GM15510 (cell line): ENCODE measurements around the gene SERPINI1.

Experiments used
- POLR2A ChIP-seq: IDR thresholded peaks from 3 replicates; pipeline ENCODE4 v1.6.1; 2011; ENCODE audit warnings: borderline replicate concordance; ENCODE audit not compliant: insufficient read length; ENCODE audit errors: extremely low read depth

Gene SERPINI1

GRCh38 chr3:167843886-167844285 is 108.4 kb downstream of the SERPINI1 start:
- TF ChIP-seq POLR2A, result no peak

GRCh38 chr3:167844528-167844927 is 109.0 kb downstream of the SERPINI1 start:
- TF ChIP-seq POLR2A, result no peak

DNA sequence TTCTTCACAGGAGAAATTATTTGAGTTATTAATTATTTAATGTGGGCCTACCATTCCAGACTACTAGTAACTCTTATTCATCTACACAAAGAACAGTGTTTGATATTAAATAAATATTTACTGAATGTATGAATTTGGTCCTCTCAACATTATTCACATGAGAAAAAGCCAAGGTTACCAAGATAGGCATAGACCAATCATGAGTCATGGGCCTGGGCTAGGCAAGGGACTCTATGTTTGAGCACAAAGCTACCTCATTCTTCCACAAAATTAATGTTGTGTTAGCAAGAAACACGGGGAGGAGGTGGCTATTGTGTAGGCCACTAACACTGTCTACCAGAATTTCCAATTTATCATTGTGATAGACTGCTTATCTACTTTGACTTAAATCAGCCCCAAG is 115.7 kb downstream of the SERPINI1 start:
- no peak for TF ChIP-seq POLR2A

DNA sequence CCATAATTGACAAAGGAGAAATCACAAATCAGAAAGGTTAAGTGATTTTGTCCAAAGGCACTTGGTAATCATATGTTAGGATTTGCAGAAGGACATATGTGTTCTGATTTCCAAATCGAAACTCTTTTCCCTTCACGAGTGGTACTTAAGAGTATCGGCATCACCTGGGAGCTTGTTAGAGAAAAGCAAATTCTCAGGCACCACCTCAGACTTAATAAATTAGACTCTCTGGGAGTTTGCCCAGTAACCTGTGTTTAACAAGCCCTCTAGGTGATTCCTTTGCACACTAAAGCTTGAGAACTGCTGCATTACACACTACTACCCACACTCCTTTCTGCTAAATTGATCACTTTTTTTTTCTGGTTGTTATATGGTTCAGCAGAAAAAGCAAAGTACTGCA is 116.2 kb downstream of the SERPINI1 start:
- TF ChIP-seq POLR2A, result no peak

GRCh38 chr3:167852216-167852615 is 116.7 kb downstream of the SERPINI1 start:
- no peak for TF ChIP-seq POLR2A

DNA sequence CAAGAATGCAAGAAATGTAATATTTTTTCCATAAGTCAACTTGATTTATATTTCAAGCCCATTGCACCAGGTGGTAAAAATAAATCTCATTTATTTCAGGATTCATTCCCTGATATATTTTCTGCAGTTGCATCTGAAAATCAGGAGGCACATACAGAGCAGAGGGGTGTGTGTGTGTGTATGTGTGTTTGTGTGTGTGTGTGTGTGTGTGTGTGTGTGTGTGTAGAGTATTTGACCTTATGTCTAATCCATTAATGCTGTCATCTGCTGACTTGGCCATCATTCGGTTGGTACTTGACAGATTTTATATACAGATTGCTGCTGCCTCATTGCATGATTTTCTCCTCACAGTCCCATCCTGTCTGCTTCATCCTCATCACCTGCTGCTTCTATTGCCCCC is 118.5 kb downstream of the SERPINI1 start:
- no peak for TF ChIP-seq POLR2A

DNA sequence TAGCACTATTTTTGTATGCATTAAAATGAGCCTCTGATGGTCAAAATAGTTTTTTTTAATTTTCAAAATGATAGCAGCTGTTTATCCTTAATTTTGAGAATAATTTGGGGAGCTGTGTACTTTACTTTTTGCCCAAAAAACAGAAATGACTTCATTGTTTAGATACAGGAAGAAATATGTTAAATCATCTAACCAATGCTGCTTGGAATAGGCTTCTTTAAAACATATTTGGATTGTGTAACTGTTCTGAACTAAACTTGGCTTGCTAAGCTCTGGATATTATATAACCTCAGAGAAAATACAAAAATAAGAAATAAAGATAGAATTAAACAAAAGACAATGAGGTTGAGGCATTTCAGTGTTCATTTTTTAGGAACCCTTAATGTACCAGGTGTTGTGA is 119.3 kb downstream of the SERPINI1 start:
- TF ChIP-seq POLR2A, result no peak

- no peak for TF ChIP-seq POLR2A
These were observed 119.8 kb downstream of the SERPINI1 start for GRCh38 chr3:167855306-167855705.

DNA sequence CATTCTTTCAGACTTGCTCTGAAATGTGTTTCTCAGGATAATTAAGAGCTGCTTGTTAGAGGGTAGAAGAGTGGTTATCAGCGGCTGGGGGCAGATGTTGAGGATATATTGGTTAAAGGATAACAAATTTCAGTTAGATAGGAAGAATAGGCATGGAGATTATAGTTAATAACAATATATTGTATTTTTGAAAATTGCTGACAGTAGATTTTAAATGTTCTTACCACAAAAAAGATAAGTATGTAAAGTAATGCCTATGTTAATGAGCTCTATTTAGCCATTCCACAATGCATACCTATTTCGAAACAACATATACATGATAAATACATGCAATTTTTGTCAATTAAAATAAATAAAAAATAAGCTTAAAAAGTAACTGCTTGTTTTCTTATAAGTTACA is 123.3 kb downstream of the SERPINI1 start:
- no peak for TF ChIP-seq POLR2A

DNA sequence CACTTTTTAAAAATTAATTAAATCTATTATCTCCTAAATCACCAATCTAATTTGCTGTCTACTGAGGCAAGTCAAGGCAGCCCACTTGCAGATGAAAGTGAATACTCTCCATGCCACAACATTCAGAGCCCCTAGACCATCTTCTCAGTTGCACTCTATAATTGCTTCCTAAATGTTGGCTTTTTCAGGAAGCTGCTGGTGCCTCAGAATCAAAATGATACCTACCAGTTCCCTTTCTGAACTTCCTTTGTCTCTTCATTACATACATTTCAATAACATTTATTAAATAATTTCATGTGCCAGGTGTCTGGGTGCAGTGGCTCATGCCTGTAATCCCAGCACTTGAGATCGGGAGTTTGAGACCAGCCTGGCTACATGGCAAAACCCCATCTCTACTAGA is 124.1 kb downstream of the SERPINI1 start:
- TF ChIP-seq POLR2A, result no peak

DNA sequence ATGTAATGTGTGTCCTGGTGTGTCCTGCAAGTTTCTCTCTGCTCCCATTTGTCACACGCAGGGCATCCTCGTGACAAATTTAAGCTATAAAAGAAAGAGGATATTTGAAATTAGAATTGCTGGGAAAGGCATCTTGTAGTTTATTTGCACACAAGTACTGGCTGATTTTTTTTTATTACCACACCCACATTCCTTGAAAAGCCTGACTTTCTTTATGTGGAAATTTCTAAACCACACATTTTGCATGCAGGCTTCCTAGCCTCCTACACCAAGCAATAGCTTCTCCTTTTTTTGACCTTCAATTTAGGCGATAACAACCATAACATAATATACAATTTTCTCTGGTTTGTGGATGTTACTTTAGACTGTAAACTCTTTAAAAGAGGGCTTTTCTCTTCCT is 126.1 kb downstream of the SERPINI1 start:
- no peak for TF ChIP-seq POLR2A

DNA sequence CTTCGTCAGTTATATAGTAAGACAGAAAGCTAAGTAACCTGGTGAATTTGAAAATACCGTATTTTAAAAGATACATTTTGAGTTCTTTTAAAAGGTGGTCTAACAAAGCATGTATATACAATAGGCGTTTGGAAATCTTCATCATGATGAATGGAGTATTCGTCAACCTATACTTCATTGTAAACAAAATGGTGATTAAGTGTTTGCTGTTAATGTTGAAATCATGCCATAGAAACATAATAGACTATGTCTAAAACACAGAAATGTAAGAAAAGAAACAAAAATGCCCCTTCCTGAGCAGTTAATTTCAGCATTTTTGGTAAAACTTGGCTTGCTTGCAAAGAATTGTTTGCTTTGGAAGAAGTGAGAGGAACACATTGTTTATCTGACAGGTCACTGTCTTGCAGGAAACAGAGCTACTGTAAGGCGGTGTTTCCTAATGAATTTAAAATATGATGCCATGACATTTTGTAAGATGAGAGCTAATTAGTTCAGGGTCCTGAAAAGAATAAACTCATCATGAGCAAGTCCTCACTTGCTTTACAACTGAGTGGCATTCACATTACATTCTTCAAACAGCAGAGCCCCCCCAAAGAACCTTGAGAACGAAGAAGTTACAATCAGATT is 126.7 kb downstream of the SERPINI1 start:
- no peak for TF ChIP-seq POLR2A

DNA sequence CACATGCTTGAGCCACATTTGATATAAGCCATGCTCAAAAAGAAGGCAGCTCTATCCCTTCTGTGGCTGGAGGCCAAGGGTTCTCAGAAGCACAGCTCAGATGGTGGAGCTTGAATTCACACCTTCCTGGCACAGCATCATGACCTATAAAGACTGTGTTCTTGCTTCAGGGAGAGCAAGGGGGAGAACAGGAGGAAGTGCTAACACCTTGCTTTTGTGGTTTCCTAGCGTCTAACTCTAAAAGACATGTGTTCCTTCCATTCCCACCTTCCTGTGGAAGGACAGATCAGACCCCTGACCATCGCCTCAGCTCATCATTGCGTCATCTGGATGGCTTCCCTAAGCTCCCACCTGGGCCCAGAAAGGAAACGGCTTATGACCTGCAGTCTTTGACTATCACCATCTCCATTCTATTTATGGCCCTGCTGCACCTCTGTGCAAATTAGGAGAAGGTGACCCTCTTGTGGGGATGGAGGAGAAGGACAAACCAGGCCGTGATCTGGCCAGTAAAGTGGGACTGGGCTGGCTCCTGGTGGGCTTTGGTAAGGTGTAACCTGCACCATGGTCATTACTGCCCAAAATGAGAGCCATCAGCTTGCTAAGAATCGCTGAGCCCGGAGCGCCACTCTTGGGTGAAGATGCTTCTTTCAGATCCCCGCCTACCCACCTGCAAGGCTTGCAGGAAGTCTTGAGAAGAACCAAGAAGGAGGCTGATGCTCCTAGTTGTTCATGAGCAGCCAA is 128.5 kb downstream of the SERPINI1 start:
- TF ChIP-seq POLR2A, result no peak

DNA sequence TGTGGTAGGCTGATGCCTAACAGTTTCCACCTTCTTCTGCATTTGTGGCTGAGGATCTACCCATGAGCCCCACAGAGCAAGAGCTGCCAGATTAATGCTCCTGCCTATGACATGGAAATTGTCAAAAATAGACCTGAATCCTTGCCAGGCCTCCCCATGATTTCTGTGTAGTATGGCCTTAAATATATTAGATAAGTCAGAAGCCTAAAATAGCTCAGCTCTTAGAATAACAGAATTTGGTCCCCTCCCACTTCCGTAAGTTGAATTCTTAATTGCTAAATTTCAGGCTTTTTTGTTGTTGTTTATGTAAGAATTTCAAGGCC is 129.0 kb downstream of the SERPINI1 start:
- TF ChIP-seq POLR2A, result no peak

GRCh38 chr3:167866331-167866730 is 130.8 kb downstream of the SERPINI1 start:
- TF ChIP-seq POLR2A, result no peak

DNA sequence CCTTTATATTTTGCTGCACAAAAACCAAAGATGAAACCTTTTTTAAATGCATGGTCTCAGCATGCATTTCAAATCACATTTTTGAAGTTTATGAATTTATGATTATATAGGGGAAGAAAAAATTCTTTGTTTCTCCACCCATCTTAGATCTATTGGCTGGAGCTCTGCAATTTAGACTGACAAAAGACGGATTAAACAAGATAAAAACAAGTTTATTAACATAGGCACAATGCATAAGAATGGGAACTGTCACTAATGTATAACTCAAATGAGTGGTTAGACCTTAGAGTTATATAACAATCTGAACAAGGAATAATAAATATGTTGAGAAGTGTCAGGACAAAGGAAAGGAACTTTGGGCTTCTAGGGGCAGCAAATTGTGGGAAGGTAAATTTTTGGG is 132.5 kb downstream of the SERPINI1 start:
- no peak for TF ChIP-seq POLR2A
